HG02678 (cell line): ENCODE data around the gene CACNB1.

Source experiments
- ATAC-seq: cut with Tn5 transposase; IDR thresholded peaks from one replicate; pipeline ENCODE4 v1.9.1; 2021; ENCODE audit warnings: mild to moderate bottlenecking, moderate library complexity; ENCODE audit not compliant: unreplicated experiment

Gene CACNB1

GRCh38 chr17:39225959-39226683 lies 28.7 kb upstream of the CACNB1 start:
- ATAC-seq: no peak

- ATAC-seq: no peak
Observed at GRCh38 chr17:39225308-39225958, 28.0 kb upstream of the CACNB1 start, which contains the start of gene STAC2. STAC2 (minus strand) TSS chr17:39225945; CDS start chr17:39225502, 443 bp downstream.

- ATAC-seq: no peak
Observed at GRCh38 chr17:39224778-39225307, 27.4 kb upstream of the CACNB1 start.

- ATAC-seq: no peak
Observed at GRCh38 chr17:39223907-39224777, 26.7 kb upstream of the CACNB1 start.

- ATAC-seq: no peak
Observed at GRCh38 chr17:39222866-39223834, 25.7 kb upstream of the CACNB1 start.

- no peak for ATAC-seq
Observed at GRCh38 chr17:39222151-39222550, 24.7 kb upstream of the CACNB1 start.

GRCh38 chr17:39221572-39221971 lies 24.1 kb upstream of the CACNB1 start:
- no peak for ATAC-seq

- no peak for ATAC-seq
Observed at GRCh38 chr17:39219647-39220154, 22.2 kb upstream of the CACNB1 start.

GRCh38 chr17:39218906-39219305 lies 21.4 kb upstream of the CACNB1 start:
- no peak for ATAC-seq

- ATAC-seq: no peak
Observed at GRCh38 chr17:39217734-39218369, 20.4 kb upstream of the CACNB1 start.

- no peak for ATAC-seq
Observed at GRCh38 chr17:39213852-39214251, 16.4 kb upstream of the CACNB1 start.

GRCh38 chr17:39212841-39213480 lies 15.5 kb upstream of the CACNB1 start:
- ATAC-seq: no peak

GRCh38 chr17:39212195-39212810 lies 14.8 kb upstream of the CACNB1 start:
- no peak for ATAC-seq

GRCh38 chr17:39210093-39210434 lies 12.6 kb upstream of the CACNB1 start:
- no peak for ATAC-seq

- no peak for ATAC-seq
Observed at GRCh38 chr17:39209317-39210092, 12.0 kb upstream of the CACNB1 start.

- ATAC-seq: peak; percentile 61
Observed at GRCh38 chr17:39208893-39209292, 11.4 kb upstream of the CACNB1 start.

- ATAC-seq: no peak
Observed at GRCh38 chr17:39208136-39208535, 10.7 kb upstream of the CACNB1 start.

- no peak for ATAC-seq
Observed at GRCh38 chr17:39205112-39205526, 7.7 kb upstream of the CACNB1 start.
